ENCODE results near the gene PTPN6. TPM values are rescaled to one million over a fixed set of nuclear protein-coding genes. Genes with fewer than 3 reads are reported as not detected.
A peak's percentile ranks its signal among the peaks of the same experiment; 100 is the strongest.

PTPN6 gene
- total RNA-seq, 1 donor from 2014 or later = 6.0 TPM

DNA sequence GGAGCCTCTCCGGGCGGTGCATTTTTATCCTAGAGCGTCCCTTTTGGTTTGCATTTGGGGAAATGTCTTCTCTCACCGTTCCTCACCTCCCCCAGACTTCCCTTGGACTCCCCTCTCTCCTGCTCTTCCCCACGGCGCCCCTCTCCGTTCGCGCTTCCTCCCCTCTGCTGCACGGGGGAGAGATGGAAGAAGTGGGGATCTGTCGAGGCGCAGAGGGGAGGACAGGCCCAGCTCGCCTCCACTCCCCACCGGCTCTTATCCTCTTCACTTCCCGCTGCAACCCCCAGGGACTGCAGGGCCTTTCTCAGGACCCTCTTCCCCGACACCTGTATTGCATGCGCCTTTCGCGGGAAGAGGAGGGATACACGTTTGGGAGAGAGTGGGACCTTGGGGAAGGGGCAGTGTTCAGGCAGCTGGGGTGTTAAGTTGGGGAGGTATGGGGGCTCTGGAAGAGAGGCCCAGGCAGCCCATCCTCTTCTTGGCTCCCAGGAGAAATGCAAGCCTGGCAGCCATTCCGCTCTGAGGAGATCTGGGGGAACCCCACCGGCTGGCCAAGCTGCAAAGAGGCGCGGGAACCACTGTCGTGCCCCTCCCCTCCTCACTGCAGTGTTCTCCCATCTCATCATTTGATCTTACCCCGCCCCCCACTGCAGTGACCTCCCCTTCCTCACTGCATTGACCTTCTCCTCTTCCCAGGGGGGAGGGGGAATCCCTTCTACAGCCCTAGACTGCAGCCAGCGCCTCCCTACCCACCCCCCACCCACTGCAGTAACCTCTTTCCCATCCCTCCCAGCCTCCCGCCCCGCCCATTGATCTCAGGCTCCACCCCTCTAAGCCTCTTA, 36.0 kb upstream of the PTPN6 start:
- H3K27ac Mint-ChIP-seq = peak overlapping the region; percentile 79
- H2AFZ ChIP-seq (replicated peaks) = no peak overlapping the region
- peaks cover 31% of the 10 kb centered on the region for H3F3A ChIP-seq (ENCODE audit: low read depth)
- H3K79me2 ChIP-seq (ENCODE audit: low read depth) = peaks cover 31% of the 10 kb centered on the region
- peak overlapping the region; percentile 90 for H3K4me3 Mint-ChIP-seq
- no peak overlapping the region for H3K9ac ChIP-seq
- peaks cover 14% of the 10 kb centered on the region for H3K4me1 ChIP-seq
- peaks cover 5% of the 10 kb centered on the region for H3K27me3 Mint-ChIP-seq (ENCODE audit: insufficient read depth, low read depth)
- no peaks in the 10 kb centered on the region for H3K9me3 ChIP-seq (ENCODE audit: low read depth)
- DNase-seq (ENCODE audit: low spot score) = peak; percentile 81
- peaks cover 50% of the 10 kb centered on the region for H3K4me1 Mint-ChIP-seq
- H3K9me3 Mint-ChIP-seq = no peaks in the 10 kb centered on the region
- peaks cover 18% of the 10 kb centered on the region for H4K20me1 ChIP-seq (ENCODE audit: low read depth)
- H3K36me3 Mint-ChIP-seq = peaks cover 29% of the 10 kb centered on the region
- H3K27ac ChIP-seq = no peak overlapping the region
- no peaks in the 10 kb centered on the region for H3K27me3 ChIP-seq
- H3K4me2 ChIP-seq = peak overlapping the region; percentile 83
- TF ChIP-seq EZH2 (IDR thresholded peaks at IDR 0.05) (no peak), EZH2phosphoT487 (IDR thresholded peaks at IDR 0.05) (no peak)
- TF ChIP-seq, protein P1, sequence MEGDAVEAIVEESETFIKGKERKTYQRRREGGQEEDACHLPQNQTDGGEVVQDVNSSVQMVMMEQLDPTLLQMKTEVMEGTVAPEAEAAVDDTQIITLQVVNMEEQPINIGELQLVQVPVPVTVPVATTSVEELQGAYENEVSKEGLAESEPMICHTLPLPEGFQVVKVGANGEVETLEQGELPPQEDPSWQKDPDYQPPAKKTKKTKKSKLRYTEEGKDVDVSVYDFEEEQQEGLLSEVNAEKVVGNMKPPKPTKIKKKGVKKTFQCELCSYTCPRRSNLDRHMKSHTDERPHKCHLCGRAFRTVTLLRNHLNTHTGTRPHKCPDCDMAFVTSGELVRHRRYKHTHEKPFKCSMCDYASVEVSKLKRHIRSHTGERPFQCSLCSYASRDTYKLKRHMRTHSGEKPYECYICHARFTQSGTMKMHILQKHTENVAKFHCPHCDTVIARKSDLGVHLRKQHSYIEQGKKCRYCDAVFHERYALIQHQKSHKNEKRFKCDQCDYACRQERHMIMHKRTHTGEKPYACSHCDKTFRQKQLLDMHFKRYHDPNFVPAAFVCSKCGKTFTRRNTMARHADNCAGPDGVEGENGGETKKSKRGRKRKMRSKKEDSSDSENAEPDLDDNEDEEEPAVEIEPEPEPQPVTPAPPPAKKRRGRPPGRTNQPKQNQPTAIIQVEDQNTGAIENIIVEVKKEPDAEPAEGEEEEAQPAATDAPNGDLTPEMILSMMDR (IDR thresholded peaks at IDR 0.05) = no peak
- peak overlapping the region; percentile 79 for H3K4me3 ChIP-seq
- H3K36me3 ChIP-seq = no peaks in the 10 kb centered on the region

DNA sequence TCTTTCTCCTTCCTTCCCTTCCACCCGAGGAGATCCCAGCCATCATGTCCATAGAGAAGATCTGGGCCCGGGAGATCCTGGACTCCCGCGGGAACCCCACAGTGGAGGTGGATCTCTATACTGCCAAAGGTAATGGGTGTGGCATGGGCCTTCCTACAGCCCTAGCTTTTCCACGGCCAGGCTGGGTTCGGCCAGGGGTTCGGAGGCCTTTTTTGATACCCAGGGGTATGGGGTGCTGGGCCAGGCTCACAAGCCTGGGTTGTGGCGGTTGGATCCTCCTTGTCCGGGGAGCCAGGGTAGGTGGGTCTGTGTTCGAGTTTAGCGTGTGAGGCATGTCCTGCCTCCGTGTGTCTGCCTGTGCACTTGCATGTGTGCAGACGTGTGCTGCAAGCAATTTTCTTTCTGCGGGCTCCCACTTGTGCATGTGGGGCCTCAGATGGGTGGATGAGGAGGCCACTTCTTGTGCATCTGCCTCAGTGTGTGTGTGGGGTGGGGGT, 35.3 kb upstream of the PTPN6 start:
- Histone ChIP-seq H3K4me3 (peak overlapping the region; percentile 79), H3K9me3 (ENCODE audit: low read depth) (no peaks in the 10 kb centered on the region), H3K4me2 (peak overlapping the region; percentile 83), H3K27ac (no peak overlapping the region), H3K9ac (no peak overlapping the region), H3K27me3 (no peaks in the 10 kb centered on the region), H3K36me3 (no peaks in the 10 kb centered on the region), H3K4me1 (peaks cover 14% of the 10 kb centered on the region), H2AFZ (replicated peaks) (no peak overlapping the region), H3F3A (ENCODE audit: low read depth) (peaks cover 26% of the 10 kb centered on the region), H3K79me2 (ENCODE audit: low read depth) (peaks cover 31% of the 10 kb centered on the region), H4K20me1 (ENCODE audit: low read depth) (peaks cover 19% of the 10 kb centered on the region)
- TF ChIP-seq EZH2 (IDR thresholded peaks at IDR 0.05) = no peak
- TF ChIP-seq EZH2phosphoT487 (IDR thresholded peaks at IDR 0.05) = no peak
- TF ChIP-seq, protein P1 (IDR thresholded peaks at IDR 0.05) = no peak
- H3K9me3 Mint-ChIP-seq = no peaks in the 10 kb centered on the region
- no peak overlapping the region for H3K27ac Mint-ChIP-seq
- no peak for DNase-seq (ENCODE audit: low spot score)
- H3K4me3 Mint-ChIP-seq = peak overlapping the region; percentile 90
- peaks cover 29% of the 10 kb centered on the region for H3K36me3 Mint-ChIP-seq
- peaks cover 49% of the 10 kb centered on the region for H3K4me1 Mint-ChIP-seq
- H3K27me3 Mint-ChIP-seq (ENCODE audit: insufficient read depth, low read depth) = peaks cover 5% of the 10 kb centered on the region

DNA sequence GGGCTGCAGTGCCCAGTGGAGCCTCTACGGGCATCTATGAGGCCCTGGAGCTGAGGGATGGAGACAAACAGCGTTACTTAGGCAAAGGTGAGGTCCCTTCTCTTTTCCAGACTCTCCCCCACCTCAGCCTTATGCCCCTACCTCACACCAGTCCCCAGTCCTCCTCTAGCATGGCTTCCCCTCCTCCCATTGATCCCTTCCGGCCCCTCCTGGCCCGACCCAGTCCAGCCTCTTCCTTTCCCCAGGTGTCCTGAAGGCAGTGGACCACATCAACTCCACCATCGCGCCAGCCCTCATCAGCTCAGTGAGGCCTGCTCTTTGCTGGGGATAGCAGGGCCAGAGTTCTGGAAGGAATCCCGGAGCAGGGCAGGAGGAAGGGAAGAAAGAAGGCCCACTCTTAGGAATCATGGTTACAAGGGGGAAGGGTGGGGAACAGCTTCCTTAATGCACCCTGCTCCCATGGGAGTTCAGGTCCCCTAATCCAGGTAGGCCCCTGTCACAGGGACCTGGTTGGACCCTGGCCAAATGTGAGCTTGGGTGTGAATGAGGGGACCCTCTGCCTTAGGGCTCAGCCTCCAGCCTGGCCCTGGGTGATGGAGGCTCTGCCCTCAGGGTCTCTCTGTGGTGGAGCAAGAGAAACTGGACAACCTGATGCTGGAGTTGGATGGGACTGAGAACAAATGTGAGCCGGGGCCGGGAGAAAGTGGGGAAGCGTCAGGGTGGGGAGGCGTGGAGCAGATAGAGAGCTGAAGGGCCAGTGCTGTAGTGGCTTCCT, 34.5 kb upstream of the PTPN6 start:
- Mint-ChIP-seq H3K4me3 (peak overlapping the region; percentile 27), H3K9me3 (no peaks in the 10 kb centered on the region), H3K36me3 (peaks cover 33% of the 10 kb centered on the region), H3K27me3 (ENCODE audit: insufficient read depth, low read depth) (peaks cover 5% of the 10 kb centered on the region), H3K27ac (no peak overlapping the region), H3K4me1 (peaks cover 43% of the 10 kb centered on the region)
- Histone ChIP-seq H3K4me1 (peaks cover 14% of the 10 kb centered on the region), H3F3A (ENCODE audit: low read depth) (peaks cover 21% of the 10 kb centered on the region), H3K9ac (no peak overlapping the region), H3K4me3 (peak overlapping the region; percentile 79), H3K36me3 (no peaks in the 10 kb centered on the region), H4K20me1 (ENCODE audit: low read depth) (peaks cover 27% of the 10 kb centered on the region), H3K9me3 (ENCODE audit: low read depth) (no peaks in the 10 kb centered on the region), H3K79me2 (ENCODE audit: low read depth) (peaks cover 31% of the 10 kb centered on the region), H3K27ac (no peak overlapping the region), H2AFZ (replicated peaks) (no peak overlapping the region), H3K4me2 (peak overlapping the region; percentile 83), H3K27me3 (no peaks in the 10 kb centered on the region)
- DNase-seq (ENCODE audit: low spot score) = no peak
- TF ChIP-seq, protein P1 (IDR thresholded peaks at IDR 0.05) = no peak
- no peak for TF ChIP-seq EZH2phosphoT487 (IDR thresholded peaks at IDR 0.05)
- TF ChIP-seq EZH2 (IDR thresholded peaks at IDR 0.05) = no peak

All from neural progenitor cell (in vitro differentiated cells).